ENCODE measurements around the gene ARSG.
"Not testable (repeated sequence)": the region's sequence is repeated elsewhere in the genome, so short reads cannot be mapped to it uniquely, and the experiment has no call there.

ARSG gene

DNA sequence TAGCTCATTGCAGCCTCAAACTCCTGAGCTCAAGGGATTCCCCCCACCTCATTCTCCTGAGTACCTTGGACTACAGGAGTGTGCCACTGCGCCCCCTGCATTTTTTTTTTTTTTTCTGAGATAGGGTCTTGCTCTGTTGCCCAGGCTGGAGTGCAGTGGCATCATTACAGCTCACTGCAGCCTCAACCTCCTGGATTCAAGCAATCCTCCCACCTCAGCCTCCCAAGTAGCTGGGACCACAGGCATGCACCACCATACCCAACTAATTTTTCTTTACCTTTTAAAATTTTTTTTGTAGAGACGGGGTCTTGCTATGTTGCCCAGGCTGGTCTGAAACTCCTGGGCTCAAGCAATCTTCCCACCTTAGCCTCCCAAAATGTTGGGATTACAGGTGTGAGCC lies 84.9 kb downstream of the ARSG start:
- H3K9me3 ChIP-seq (ENCODE audit: control insufficient read depth, insufficient read depth, low read length); H3K36me3 ChIP-seq (ENCODE audit: insufficient read depth, low read length); H3K9ac ChIP-seq (ENCODE audit: low read depth, low read length): not testable (repeated sequence)
- peaks cover 22% of the 10 kb centered on the region for H3K4me1 ChIP-seq (ENCODE audit: insufficient read depth, low read length)

DNA sequence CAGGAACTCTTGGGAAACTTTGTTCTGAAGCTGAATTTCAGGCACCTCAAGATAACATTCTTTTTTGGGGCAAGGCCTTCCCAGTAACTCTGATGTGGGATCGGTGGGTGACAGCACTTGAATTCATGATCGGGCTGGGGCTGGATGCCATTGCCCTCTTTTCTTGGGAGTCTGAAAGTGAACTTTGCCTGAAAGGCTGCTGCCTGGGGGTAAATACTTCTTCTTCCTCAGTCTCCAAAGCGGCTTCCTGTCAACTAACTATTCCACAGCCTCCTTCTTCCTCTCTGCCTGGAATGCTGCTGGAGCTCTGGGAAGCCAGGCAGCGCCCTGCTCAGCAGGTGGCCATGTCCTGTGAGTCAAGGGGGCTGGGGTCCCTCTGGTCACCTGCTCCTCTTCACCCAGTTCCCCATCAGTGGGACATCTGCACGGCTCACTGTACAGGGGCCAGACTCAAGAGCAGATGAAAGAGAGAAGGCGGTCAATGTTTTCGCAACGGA lies 86.5 kb downstream of the ARSG start:
- Histone ChIP-seq H3K9me3 (ENCODE audit: control insufficient read depth, insufficient read depth, low read length) (no peaks in the 10 kb centered on the region), H3K36me3 (ENCODE audit: insufficient read depth, low read length) (no peaks in the 10 kb centered on the region), H3K4me1 (ENCODE audit: insufficient read depth, low read length) (peaks cover 22% of the 10 kb centered on the region), H3K9ac (ENCODE audit: low read depth, low read length) (peak overlapping the region; percentile 0; the same call in 1 of the 2 replicates)

DNA sequence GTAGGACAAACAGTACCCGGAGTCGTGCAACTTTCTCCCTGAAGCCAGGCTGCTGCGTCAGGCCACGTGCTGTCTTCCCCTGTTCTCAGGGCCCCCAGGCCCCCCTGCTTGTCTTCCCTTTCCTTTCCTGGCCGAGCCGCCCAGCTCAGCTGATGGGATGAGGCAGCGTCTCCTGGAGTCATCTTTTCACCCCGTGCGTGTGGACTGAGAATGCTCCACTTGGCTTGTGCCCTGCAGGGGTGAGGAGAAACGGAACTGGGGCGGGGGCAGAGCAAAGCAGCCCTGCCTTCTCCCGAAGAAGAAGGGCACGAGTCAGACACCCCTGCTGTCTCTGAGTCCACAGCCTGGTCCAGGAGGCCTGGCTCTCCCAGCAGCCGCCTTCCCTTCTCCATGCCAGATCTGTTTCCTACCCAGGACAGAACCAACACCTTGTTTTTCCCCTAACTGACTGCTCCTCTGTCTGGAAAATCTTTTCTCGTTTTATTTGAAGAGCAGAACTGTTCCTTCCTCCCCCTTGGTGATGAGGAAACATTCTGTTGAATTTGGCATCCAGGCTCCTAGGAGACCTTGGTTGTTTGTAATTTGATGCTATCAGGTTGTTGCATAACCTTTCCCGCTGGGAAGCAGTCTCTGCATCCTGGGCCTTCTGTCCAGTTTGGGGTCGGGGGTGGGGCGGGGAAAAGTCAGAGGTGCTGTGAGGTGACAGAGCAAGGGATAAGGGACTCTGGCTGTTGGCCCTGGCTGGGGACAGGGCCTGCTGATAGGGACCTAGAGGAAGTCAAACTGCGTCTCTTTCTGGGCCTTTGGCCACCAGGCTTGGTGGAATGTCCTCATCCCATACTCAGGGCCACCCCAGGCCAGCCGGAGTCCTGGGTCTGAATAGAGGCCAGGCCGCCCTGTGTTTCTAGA lies 87.2 kb downstream of the ARSG start:
- Histone ChIP-seq H3K4me1 (ENCODE audit: insufficient read depth, low read length) (peaks cover 22% of the 10 kb centered on the region), H3K9ac (ENCODE audit: low read depth, low read length) (peak overlapping the region; percentile 0; the same call in 1 of the 2 replicates), H3K9me3 (ENCODE audit: control insufficient read depth, insufficient read depth, low read length) (no peaks in the 10 kb centered on the region), H3K36me3 (ENCODE audit: insufficient read depth, low read length) (no peaks in the 10 kb centered on the region)

DNA sequence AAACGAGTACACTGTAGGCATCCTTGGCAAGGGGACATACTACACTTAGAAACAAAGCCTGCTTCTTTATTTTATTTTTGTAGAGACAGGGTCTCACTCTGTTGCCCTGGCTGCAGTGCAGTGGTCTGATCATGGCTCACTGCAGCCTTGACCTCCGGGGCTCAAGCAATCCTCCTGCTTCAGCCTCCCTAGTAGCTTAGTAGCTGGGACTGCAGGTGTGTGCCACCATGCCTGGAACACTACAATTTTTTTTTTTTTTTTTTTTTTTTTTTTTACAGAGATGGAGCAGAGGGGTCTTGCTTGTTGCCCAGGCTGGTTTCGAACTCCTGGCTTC lies 87.8 kb downstream of the ARSG start:
- no peaks in the 10 kb centered on the region for H3K36me3 ChIP-seq (ENCODE audit: insufficient read depth, low read length)
- no peaks in the 10 kb centered on the region for H3K9me3 ChIP-seq (ENCODE audit: control insufficient read depth, insufficient read depth, low read length)
- H3K9ac ChIP-seq (ENCODE audit: low read depth, low read length), result no peak overlapping the region
- H3K4me1 ChIP-seq (ENCODE audit: insufficient read depth, low read length), result peaks cover 28% of the 10 kb centered on the region

DNA sequence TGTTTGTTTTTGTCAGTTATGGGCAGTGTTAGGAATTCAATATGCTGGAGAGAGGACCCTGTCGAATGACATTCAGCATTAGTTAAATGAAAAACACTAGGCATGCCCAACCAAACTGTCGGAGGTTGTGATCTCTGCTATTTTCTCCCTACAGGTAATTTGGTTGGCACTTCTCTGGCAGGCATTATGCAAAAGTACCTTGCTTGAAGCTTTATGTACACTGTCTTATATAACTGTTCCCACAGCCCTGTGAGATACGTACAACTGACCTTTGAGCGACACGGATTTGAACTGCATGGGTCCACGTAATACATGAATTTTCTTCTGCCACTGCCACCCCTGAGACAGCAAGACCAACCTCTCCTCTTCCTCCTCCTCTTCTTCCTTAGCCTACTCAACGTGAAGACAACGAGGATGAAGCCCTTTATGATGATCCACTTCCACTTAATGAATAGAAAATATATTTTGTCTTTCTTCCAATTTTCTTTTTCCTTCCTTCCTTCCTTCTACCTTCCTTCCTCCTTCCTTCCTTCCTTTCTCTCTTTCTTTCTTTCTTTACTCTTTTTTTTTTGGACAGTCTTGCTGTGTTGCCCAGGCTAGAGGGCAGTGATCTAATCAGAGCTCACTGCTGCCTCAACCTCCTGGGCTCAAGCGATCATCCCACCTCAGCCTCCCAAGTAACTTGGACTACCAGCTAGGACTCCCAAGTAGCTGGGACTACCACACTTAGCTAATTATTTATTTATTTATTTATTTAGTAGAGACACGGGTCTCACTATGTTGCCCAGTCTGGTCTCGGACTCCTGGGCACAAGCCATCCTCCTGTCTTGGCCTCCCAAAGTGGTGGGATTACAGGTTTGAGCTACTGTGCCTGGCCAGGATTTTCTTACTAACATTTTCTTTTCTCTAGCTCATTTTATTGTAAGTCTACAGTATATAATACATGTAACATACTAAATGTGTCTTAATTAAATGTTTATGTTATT lies 88.7 kb downstream of the ARSG start:
- Histone ChIP-seq H3K9ac (ENCODE audit: low read depth, low read length) (no peak overlapping the region), H3K4me1 (ENCODE audit: insufficient read depth, low read length) (peaks cover 28% of the 10 kb centered on the region), H3K36me3 (ENCODE audit: insufficient read depth, low read length) (no peaks in the 10 kb centered on the region), H3K9me3 (ENCODE audit: control insufficient read depth, insufficient read depth, low read length) (no peaks in the 10 kb centered on the region)

DNA sequence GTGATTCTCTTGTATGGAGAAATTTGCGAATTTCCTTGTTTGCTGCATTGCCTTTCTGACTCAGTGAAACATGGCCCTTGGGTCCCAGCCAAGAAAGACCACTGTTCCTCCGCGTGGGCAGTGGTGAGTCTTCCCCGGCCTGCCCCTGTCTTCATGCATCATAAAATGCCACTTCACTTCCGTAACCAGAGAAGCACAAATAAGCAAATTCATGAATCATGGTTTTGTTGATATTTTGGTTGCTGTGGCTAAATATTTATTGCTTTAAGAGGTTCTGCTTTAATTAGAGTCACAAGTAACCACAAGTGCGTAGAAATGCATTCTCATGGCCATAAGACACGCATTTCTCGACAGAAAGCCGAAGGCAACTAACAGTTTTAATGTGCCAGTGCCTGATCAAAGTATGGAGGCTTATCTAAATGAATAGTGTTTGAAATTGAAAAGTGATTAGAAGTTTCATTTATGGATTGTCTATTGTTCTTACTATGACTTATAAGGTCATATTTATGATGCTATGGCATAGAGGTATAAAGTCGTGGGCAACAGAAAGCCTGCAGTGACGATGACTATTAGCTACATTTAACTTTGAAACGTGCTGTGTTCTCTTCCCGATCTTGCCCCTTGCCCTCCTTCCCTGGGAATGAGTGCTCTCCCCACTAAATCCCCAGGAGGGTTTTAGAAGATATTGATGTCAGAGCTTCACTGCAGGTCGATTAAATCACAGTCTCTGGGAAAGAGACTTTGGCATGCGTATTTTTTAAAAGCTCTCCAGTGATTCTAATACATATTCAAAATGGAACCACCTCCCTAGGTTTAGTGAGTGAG lies 90.0 kb downstream of the ARSG start:
- H3K4me1 ChIP-seq (ENCODE audit: insufficient read depth, low read length), result peaks cover 28% of the 10 kb centered on the region
- H3K9ac ChIP-seq (ENCODE audit: low read depth, low read length), result no peak overlapping the region
- H3K36me3 ChIP-seq (ENCODE audit: insufficient read depth, low read length), result no peaks in the 10 kb centered on the region
- no peaks in the 10 kb centered on the region for H3K9me3 ChIP-seq (ENCODE audit: control insufficient read depth, insufficient read depth, low read length)

DNA sequence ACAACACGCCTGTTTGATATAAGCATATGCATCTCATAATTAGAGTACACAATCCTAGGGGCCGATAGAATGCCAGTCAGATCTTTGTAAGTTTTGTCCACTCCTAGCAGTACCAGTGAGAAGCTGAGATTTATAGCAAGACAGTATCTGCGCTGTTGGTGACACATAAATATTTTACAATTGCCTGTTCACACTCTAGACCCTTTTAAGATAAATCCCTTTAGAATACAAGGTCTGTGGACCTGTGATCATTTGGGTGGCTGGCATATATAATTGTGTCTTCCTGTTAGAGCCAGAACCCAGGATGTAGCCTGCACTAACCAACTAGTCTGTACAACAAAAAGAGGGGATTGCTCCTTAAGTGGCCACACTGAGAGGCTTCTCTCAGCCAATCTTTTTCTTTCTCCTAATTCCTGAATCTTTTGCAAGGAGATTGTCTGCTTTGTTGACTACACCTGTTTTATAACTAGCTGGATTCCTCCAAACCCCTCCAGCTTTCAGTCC lies 91.3 kb downstream of the ARSG start:
- Histone ChIP-seq H3K36me3 (ENCODE audit: insufficient read depth, low read length) (no peaks in the 10 kb centered on the region), H3K9ac (ENCODE audit: low read depth, low read length) (no peak overlapping the region), H3K9me3 (ENCODE audit: control insufficient read depth, insufficient read depth, low read length) (no peaks in the 10 kb centered on the region), H3K4me1 (ENCODE audit: insufficient read depth, low read length) (peaks cover 22% of the 10 kb centered on the region)

DNA sequence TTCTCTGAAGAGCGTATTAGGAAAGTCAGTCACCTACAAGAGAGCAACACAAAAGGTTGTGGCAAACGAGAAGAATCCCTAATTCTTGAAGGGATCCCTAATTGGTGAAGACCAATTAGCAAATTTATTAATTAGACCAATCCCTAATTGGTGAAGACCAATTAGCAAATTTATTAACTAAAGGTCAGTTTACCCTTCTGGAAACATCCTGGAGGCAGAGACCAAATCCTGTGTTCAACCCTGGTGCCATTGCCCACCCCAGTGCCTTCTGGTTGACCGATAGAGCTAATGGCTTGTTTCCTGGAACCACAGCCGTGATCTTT lies 91.8 kb downstream of the ARSG start:
- Histone ChIP-seq H3K9ac (ENCODE audit: low read depth, low read length) (no peak overlapping the region), H3K9me3 (ENCODE audit: control insufficient read depth, insufficient read depth, low read length) (no peaks in the 10 kb centered on the region), H3K4me1 (ENCODE audit: insufficient read depth, low read length) (peaks cover 17% of the 10 kb centered on the region), H3K36me3 (ENCODE audit: insufficient read depth, low read length) (no peaks in the 10 kb centered on the region)

DNA sequence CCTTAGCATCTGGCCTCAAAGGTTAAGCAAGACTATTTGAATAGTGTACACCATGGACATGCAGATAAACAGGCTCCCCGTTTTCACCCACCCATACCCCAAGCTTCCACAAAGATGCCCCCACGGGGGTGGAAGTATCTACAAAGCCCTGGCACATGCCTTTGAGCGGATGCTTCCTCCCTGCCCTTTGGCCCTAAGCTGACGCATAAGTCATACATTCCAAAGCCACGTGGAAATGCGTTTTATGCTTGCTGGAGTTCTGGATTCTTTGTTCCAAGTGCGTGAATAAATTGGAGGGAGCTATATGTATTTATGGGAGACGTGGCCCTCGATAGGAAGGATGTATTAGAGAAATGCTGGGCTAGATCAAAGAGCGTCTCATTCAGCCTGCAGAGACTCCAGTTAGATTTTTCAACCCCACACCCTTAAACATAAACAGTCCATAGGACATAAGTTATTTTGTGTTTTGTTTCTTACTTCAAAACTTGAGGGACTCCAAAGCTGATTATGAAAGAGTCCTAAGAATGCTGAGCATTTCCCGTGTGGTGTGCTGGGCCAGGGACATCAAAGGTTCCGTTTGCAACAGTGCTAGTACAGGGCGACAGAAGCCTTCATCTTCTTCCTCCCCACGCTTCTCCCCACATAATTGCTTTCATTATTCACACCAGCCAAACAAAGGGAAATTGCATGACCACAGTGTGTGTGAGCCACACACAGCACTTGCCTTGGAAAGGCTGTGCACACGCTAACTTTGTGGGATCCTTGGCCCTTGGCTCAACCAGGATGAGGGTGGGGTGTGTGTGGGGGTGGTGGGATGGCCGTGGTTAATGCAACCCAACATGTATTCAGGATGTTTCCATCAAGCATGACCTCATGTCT lies 92.4 kb downstream of the ARSG start:
- Histone ChIP-seq H3K9me3 (ENCODE audit: control insufficient read depth, insufficient read depth, low read length) (no peaks in the 10 kb centered on the region), H3K9ac (ENCODE audit: low read depth, low read length) (no peak overlapping the region), H3K36me3 (ENCODE audit: insufficient read depth, low read length) (no peaks in the 10 kb centered on the region), H3K4me1 (ENCODE audit: insufficient read depth, low read length) (peaks cover 11% of the 10 kb centered on the region)

DNA sequence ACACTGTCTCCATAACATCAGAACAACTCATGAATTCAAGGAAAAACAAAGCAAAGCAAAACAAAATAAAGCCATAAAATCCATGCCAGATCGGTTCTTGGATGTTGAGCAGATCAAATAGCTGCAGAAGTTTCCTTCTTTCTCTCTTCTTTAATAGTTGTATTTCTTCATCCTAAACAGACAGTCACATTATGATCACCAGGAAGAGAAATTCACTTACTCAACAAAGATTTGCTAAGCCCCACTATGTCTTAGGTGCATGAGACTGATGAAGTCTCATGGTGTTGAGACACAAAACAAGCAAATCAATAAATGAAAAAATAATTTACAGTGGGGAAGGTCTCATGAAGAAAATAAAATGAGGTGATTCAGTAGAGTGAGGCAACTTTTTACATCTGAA lies 93.2 kb downstream of the ARSG start:
- no peak overlapping the region for H3K9ac ChIP-seq (ENCODE audit: low read depth, low read length)
- H3K4me1 ChIP-seq (ENCODE audit: insufficient read depth, low read length), result peaks cover 7% of the 10 kb centered on the region; the same call in 1 of the 2 replicates
- H3K36me3 ChIP-seq (ENCODE audit: insufficient read depth, low read length), result no peaks in the 10 kb centered on the region
- no peaks in the 10 kb centered on the region for H3K9me3 ChIP-seq (ENCODE audit: control insufficient read depth, insufficient read depth, low read length)

DNA sequence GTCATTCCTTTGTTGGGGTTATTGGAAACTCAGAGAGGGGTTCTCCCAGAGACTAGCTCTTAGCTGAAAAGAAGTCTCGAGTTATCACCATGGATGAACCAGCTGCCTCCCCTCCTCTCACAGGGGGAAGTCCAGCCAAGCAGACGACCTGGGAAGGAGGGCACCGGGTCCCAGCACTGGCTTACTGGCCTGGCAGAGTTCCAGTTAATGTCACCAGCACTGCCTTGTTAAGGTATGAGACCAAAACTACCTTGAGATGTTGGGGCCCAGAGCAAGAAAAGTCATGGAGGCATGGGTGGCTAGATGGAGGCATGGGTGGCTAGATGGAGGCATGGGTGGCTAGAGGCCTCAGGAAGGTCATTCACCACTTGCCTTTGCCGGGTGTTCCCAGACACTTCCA lies 93.6 kb downstream of the ARSG start:
- Histone ChIP-seq H3K4me1 (ENCODE audit: insufficient read depth, low read length) (peaks cover 7% of the 10 kb centered on the region; the same call in 1 of the 2 replicates), H3K9ac (ENCODE audit: low read depth, low read length) (no peak overlapping the region), H3K9me3 (ENCODE audit: control insufficient read depth, insufficient read depth, low read length) (no peaks in the 10 kb centered on the region), H3K36me3 (ENCODE audit: insufficient read depth, low read length) (no peaks in the 10 kb centered on the region)

DNA sequence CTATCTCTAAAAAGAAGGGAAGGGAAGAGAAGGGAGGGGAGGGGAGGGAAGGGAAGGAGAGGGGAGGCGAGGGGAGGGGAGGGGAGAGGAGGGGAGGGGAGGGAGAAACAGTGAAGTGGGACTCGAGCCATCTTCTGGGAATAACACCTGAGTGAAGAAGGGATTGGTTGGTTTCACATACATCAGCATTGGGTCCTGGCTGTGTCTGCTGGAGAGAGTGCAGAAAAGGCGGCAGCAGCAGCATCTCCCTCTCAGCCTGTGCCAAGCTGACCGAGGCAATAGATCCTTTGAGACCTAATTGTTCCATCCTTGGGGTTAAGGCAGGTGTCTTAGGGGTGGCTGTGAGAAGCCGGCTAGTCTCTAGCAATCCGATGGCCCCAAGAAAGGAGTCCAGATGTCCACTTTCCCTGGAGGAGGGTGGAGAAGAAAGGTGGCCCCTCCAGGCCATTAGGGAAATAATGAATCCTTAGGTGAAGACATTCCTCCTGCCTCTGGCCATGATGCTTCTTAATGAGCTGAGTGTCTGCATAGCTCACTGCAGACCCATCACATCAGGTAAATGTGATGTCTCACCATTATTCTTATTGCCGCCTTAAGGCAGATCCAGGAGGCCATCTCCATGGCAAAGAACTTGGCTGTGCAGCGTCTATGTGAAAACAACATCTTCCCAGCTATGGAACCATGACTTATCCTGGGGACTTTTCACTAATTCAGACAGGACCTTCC lies 94.4 kb downstream of the ARSG start:
- Histone ChIP-seq H3K4me1 (ENCODE audit: insufficient read depth, low read length) (peaks cover 7% of the 10 kb centered on the region; the same call in 1 of the 2 replicates), H3K9me3 (ENCODE audit: control insufficient read depth, insufficient read depth, low read length) (no peaks in the 10 kb centered on the region), H3K9ac (ENCODE audit: low read depth, low read length) (no peak overlapping the region), H3K36me3 (ENCODE audit: insufficient read depth, low read length) (no peaks in the 10 kb centered on the region)
